Measurements from ENCODE around the gene LAYN. TPM values are rescaled to one million over a fixed set of nuclear protein-coding genes. Genes with fewer than 3 reads are reported as not detected.

LAYN gene
- total RNA-seq, 1 donor from 2014 or later: 10.6 TPM

GRCh38 chr11:111530091-111530490, 10.4 kb upstream of the LAYN start:
- TF ChIP-seq CTCF (IDR thresholded peaks at IDR 0.05): no peak
- Mint-ChIP-seq H3K27me3 (ENCODE audit: low read depth) (peaks cover 2% of the 10 kb centered on the region), H3K4me1 (ENCODE audit: low read depth) (peaks cover 19% of the 10 kb centered on the region), H3K36me3 (ENCODE audit: low read depth) (no peaks in the 10 kb centered on the region), H3K9me3 (ENCODE audit: low read depth) (no peaks in the 10 kb centered on the region), H3K27ac (ENCODE audit: unreplicated experiment) (no peak overlapping the region), H3K4me3 (ENCODE audit: unreplicated experiment) (no peak overlapping the region)
- no peak for DNase-seq (ENCODE audit: low spot score)

DNA sequence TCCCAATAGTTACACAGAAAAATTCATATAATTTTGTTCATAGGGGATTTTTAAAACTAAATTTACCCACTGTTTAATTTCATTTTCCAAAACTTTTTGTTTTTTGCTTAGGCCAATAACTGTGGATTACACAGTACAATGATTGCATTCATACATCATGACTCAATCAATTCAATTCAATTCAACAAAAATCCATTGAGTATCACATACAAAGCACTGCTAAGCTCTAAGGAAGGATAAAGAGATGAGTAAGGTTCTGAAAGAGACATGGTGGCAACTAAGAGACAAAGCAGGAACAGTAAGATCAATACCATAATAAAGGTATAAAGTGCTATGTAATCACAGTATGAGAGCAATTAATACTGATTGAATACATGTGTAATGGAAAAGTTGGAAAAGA, 9.4 kb upstream of the LAYN start:
- peaks cover 23% of the 10 kb centered on the region for H3K4me1 Mint-ChIP-seq (ENCODE audit: low read depth)
- peaks cover 2% of the 10 kb centered on the region for H3K27me3 Mint-ChIP-seq (ENCODE audit: low read depth)
- H3K27ac Mint-ChIP-seq (ENCODE audit: unreplicated experiment): no peak overlapping the region
- no peaks in the 10 kb centered on the region for H3K9me3 Mint-ChIP-seq (ENCODE audit: low read depth)
- H3K4me3 Mint-ChIP-seq (ENCODE audit: unreplicated experiment): no peak overlapping the region
- no peak for DNase-seq (ENCODE audit: low spot score)
- no peak for TF ChIP-seq CTCF (IDR thresholded peaks at IDR 0.05)
- no peaks in the 10 kb centered on the region for H3K36me3 Mint-ChIP-seq (ENCODE audit: low read depth)

GRCh38 chr11:111531687-111532364, 8.7 kb upstream of the LAYN start:
- Mint-ChIP-seq H3K27me3 (ENCODE audit: low read depth) (peaks cover 2% of the 10 kb centered on the region), H3K4me1 (ENCODE audit: low read depth) (peaks cover 19% of the 10 kb centered on the region), H3K27ac (ENCODE audit: unreplicated experiment) (no peak overlapping the region), H3K4me3 (ENCODE audit: unreplicated experiment) (no peak overlapping the region), H3K36me3 (ENCODE audit: low read depth) (no peaks in the 10 kb centered on the region), H3K9me3 (ENCODE audit: low read depth) (no peaks in the 10 kb centered on the region)
- no peak for TF ChIP-seq CTCF (IDR thresholded peaks at IDR 0.05)
- no peak for DNase-seq (ENCODE audit: low spot score)

DNA sequence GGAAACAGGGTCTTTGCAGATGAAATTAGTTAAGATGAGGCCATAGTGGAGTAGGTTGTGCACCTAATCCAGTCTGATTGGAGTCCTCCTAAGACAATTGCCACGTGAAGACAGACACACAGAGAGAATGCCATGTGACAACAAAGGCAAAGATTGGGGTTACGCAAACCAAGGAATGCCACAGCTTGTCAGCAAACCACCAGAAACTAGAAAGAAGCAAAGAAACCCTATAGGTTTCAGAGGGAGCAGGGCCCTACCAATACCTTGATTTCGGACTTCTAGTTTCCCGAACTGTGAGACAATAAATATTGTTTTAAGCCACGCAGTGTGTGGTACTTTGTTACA, 8.2 kb upstream of the LAYN start:
- peaks cover 2% of the 10 kb centered on the region for H3K27me3 Mint-ChIP-seq (ENCODE audit: low read depth)

DNA sequence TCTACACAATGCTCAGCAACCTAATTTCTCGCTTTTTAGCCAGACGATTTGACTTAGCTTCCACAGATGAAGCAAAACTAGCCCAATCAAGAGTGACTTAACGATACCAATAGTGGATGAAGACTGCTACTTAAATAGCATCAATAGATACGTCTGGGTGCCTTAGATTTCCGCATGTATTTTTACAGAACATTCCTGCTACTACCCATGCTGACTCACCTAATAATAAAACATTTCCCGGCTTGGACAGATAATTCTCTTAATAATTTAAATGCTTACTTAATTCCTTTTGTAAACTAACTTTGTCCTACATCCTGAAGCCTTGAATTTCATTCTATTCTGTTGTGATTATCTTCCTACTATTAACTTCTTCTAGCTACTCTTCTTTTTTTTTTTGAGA, 5.2 kb upstream of the LAYN start:
- DNase-seq (ENCODE audit: low spot score): no peak
- H3K27ac Mint-ChIP-seq (ENCODE audit: unreplicated experiment): no peak overlapping the region
- H3K4me1 Mint-ChIP-seq (ENCODE audit: low read depth): peaks cover 22% of the 10 kb centered on the region
- no peak overlapping the region for H3K4me3 Mint-ChIP-seq (ENCODE audit: unreplicated experiment)
- H3K36me3 Mint-ChIP-seq (ENCODE audit: low read depth): no peaks in the 10 kb centered on the region
- TF ChIP-seq CTCF (IDR thresholded peaks at IDR 0.05): no peak
- peaks cover 5% of the 10 kb centered on the region for H3K27me3 Mint-ChIP-seq (ENCODE audit: low read depth)
- peaks cover 4% of the 10 kb centered on the region for H3K9me3 Mint-ChIP-seq (ENCODE audit: low read depth)

More for the DNA sequence above, 8.2 kb upstream of the LAYN start:
- peaks cover 19% of the 10 kb centered on the region for H3K4me1 Mint-ChIP-seq (ENCODE audit: low read depth)
- no peaks in the 10 kb centered on the region for H3K36me3 Mint-ChIP-seq (ENCODE audit: low read depth)
- no peak for DNase-seq (ENCODE audit: low spot score)
- TF ChIP-seq CTCF (IDR thresholded peaks at IDR 0.05): no peak
- H3K9me3 Mint-ChIP-seq (ENCODE audit: low read depth): no peaks in the 10 kb centered on the region
- no peak overlapping the region for H3K27ac Mint-ChIP-seq (ENCODE audit: unreplicated experiment)
- H3K4me3 Mint-ChIP-seq (ENCODE audit: unreplicated experiment): no peak overlapping the region

Measured in chondrocyte (in vitro differentiated cells).